HepG2 (cell line): ENCODE measurements around the gene TMEM221. TPM values are rescaled to one million over a fixed set of nuclear protein-coding genes. Genes with fewer than 3 reads are reported as not detected.

ENCODE experiments used
- AFF4 ChIP-seq: sonication (generic); formaldehyde crosslinking; IDR thresholded peaks from 2 replicates; pipeline ENCODE4 v1.4.0; 2020; ENCODE audit warnings: missing genetic modification reagents
- EHMT2 ChIP-seq: fragments of 200-600 bp; sonication (generic); IDR thresholded peaks from 2 replicates; pipeline ENCODE4 v1.7.0; 2017; ENCODE audit warnings: antibody characterized with exemption, low read depth, low read length, borderline replicate concordance
- KAT8 ChIP-seq: IDR thresholded peaks from 2 replicates; pipeline ENCODE4 v1.6.1; 2016; ENCODE audit warnings: missing genetic modification reagents, missing compliant biosample characterization
- NFATC3 ChIP-seq: sonication (generic); formaldehyde crosslinking; IDR thresholded peaks from 2 replicates; pipeline ENCODE4 v1.5.1; 2020; ENCODE audit warnings: mild to moderate bottlenecking, missing genetic modification reagents
- NR2F2 ChIP-seq: IDR thresholded peaks from 2 replicates; pipeline ENCODE4 v1.6.1; 2012; ENCODE audit warnings: low read depth, inconsistent platforms, borderline replicate concordance
- NRL ChIP-seq: sonication (generic); formaldehyde crosslinking; IDR thresholded peaks from 2 replicates; pipeline ENCODE4 v1.5.0; 2020; ENCODE audit warnings: missing genetic modification reagents, mild to moderate bottlenecking, moderate library complexity, borderline replicate concordance
- PHF20 ChIP-seq: sonication (generic); formaldehyde crosslinking; IDR thresholded peaks from 2 replicates; pipeline ENCODE4 v1.5.0; 2020; ENCODE audit warnings: mild to moderate bottlenecking, missing genetic modification reagents
- PLSCR1 ChIP-seq: sonication (generic); formaldehyde crosslinking; IDR thresholded peaks from 2 replicates; pipeline ENCODE4 v1.5.0; 2020; ENCODE audit warnings: missing genetic modification reagents, mild to moderate bottlenecking, borderline replicate concordance
- PRDM4 ChIP-seq: sonication (generic); formaldehyde crosslinking; IDR thresholded peaks from 2 replicates; pipeline ENCODE4 v1.9.0; 2021; ENCODE audit warnings: missing genetic modification reagents, borderline replicate concordance
- RAD51 ChIP-seq: fragments of 450-650 bp; IDR thresholded peaks from 2 replicates; pipeline ENCODE4 v1.6.1; 2016; ENCODE audit warnings: borderline replicate concordance
- RARA ChIP-seq: IDR thresholded peaks from 2 replicates; pipeline ENCODE4 v1.6.1; 2016; ENCODE audit warnings: missing genetic modification reagents, missing compliant biosample characterization
- SP2 ChIP-seq: sonication (generic); formaldehyde crosslinking; IDR thresholded peaks from 2 replicates; pipeline ENCODE4 v1.5.1; 2020; ENCODE audit warnings: mild to moderate bottlenecking, missing genetic modification reagents
- ZMAT3 ChIP-seq: sonication (generic); formaldehyde crosslinking; conservative IDR thresholded peaks from 2 replicates; pipeline ENCODE4 v1.7.0; 2021; ENCODE audit warnings: missing genetic modification reagents
- ZNF343 ChIP-seq: sonication (generic); formaldehyde crosslinking; IDR thresholded peaks from 2 replicates; pipeline ENCODE4 v1.4.0; 2020; ENCODE audit warnings: mild to moderate bottlenecking, missing genetic modification reagents
- ZNF501 ChIP-seq: sonication (generic); formaldehyde crosslinking; IDR thresholded peaks from 2 replicates; pipeline ENCODE4 v1.5.1; 2020; ENCODE audit warnings: mild to moderate bottlenecking, moderate library complexity, missing genetic modification reagents
- ZNF569 ChIP-seq: sonication (generic); formaldehyde crosslinking; IDR thresholded peaks from 2 replicates; pipeline ENCODE4 v1.5.0; 2020; ENCODE audit warnings: mild to moderate bottlenecking, missing genetic modification reagents, moderate library complexity, borderline replicate concordance
- ZNF746 ChIP-seq: sonication (generic); formaldehyde crosslinking; IDR thresholded peaks from 2 replicates; pipeline ENCODE4 v1.8.0; 2022; ENCODE audit warnings: mild to moderate bottlenecking, missing genetic modification reagents
- polyA plus RNA-seq, 8 experiments: library from polyadenylated mRNA; depleted of rRNA in 3 of 8; stranded (reverse) in 7 of 8; unstranded in 1 of 8; fragments of >200 nt; fragmentation: Illumina TruSeq in 4 of 8; extraction: Trizol in 4 of 8; gene quantifications; 2 replicates each; pipeline versions ENCODE4 v1.2.1 to v1.2.3, GENCODE V29; 2011 to 2016; ENCODE audit warnings: low read depth in 4 of 8, missing spikeins in 1 of 8, mixed read lengths in 1 of 8; ENCODE audit not compliant: insufficient read depth in 1 of 8
- total RNA-seq, 5 experiments: library from RNA; depleted of rRNA; stranded (reverse); fragments of >200 nt; fragmentation: Illumina TruSeq; extraction: Trizol; gene quantifications; 2 replicates each; pipeline ENCODE4 v1.2.3, GENCODE V29; 2016; ENCODE audit warnings: low read depth in 1 of 5
- TF ChIP-seq, protein P1 (sequence below): IDR thresholded peaks from 2 replicates; pipeline ENCODE4 v1.4.0; 2020; ENCODE audit warnings: mild to moderate bottlenecking, missing genetic modification reagents

The TMEM221 gene
- total and polyA plus RNA-seq, 2 of the 13 experiments (the other 11 are each of a cell fraction or from before 2014, with no cell fraction given) = 0.33 to 0.77 TPM

- TF ChIP-seq AFF4 (CRISPR knock-in tag) (no peak), KAT8 (CRISPR knock-in tag) (no peak), NRL (CRISPR knock-in tag) (no peak), SP2 (CRISPR knock-in tag) (peak; percentile 69), ZNF501 (CRISPR knock-in tag) (no peak), RAD51 (no peak), RARA (CRISPR knock-in tag) (no peak), PHF20 (CRISPR knock-in tag) (peak; percentile 58), ZMAT3 (CRISPR knock-in tag) (no peak), ZNF746 (CRISPR knock-in tag) (no peak), PRDM4 (CRISPR knock-in tag) (no peak), ZNF569 (CRISPR knock-in tag) (no peak), ZNF343 (no peak), NR2F2 (no peak), EHMT2 (no peak), PLSCR1 (CRISPR knock-in tag) (no peak), NFATC3 (CRISPR knock-in tag) (no peak)
- TF ChIP-seq, protein P1, sequence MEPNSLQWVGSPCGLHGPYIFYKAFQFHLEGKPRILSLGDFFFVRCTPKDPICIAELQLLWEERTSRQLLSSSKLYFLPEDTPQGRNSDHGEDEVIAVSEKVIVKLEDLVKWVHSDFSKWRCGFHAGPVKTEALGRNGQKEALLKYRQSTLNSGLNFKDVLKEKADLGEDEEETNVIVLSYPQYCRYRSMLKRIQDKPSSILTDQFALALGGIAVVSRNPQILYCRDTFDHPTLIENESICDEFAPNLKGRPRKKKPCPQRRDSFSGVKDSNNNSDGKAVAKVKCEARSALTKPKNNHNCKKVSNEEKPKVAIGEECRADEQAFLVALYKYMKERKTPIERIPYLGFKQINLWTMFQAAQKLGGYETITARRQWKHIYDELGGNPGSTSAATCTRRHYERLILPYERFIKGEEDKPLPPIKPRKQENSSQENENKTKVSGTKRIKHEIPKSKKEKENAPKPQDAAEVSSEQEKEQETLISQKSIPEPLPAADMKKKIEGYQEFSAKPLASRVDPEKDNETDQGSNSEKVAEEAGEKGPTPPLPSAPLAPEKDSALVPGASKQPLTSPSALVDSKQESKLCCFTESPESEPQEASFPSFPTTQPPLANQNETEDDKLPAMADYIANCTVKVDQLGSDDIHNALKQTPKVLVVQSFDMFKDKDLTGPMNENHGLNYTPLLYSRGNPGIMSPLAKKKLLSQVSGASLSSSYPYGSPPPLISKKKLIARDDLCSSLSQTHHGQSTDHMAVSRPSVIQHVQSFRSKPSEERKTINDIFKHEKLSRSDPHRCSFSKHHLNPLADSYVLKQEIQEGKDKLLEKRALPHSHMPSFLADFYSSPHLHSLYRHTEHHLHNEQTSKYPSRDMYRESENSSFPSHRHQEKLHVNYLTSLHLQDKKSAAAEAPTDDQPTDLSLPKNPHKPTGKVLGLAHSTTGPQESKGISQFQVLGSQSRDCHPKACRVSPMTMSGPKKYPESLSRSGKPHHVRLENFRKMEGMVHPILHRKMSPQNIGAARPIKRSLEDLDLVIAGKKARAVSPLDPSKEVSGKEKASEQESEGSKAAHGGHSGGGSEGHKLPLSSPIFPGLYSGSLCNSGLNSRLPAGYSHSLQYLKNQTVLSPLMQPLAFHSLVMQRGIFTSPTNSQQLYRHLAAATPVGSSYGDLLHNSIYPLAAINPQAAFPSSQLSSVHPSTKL (CRISPR knock-in tag) = peak; percentile 43; the same call in 1 of the 2 replicates
These were observed 57.6 kb downstream of the TMEM221 start (continued) for GRCh38 chr19:17390665-17391370.
